ENCODE measurements around the gene ALOX15B.

- TF ChIP-seq, protein P1, sequence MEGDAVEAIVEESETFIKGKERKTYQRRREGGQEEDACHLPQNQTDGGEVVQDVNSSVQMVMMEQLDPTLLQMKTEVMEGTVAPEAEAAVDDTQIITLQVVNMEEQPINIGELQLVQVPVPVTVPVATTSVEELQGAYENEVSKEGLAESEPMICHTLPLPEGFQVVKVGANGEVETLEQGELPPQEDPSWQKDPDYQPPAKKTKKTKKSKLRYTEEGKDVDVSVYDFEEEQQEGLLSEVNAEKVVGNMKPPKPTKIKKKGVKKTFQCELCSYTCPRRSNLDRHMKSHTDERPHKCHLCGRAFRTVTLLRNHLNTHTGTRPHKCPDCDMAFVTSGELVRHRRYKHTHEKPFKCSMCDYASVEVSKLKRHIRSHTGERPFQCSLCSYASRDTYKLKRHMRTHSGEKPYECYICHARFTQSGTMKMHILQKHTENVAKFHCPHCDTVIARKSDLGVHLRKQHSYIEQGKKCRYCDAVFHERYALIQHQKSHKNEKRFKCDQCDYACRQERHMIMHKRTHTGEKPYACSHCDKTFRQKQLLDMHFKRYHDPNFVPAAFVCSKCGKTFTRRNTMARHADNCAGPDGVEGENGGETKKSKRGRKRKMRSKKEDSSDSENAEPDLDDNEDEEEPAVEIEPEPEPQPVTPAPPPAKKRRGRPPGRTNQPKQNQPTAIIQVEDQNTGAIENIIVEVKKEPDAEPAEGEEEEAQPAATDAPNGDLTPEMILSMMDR (IDR thresholded peaks at IDR 0.05): no peak
- no peak for TF ChIP-seq POLR2A (IDR thresholded peaks at IDR 0.05)
Observed at GRCh38 chr17:8053600-8053999, 14.7 kb downstream of the ALOX15B start.
